Endothelial cell of umbilical vein (primary cell): ENCODE results near the gene PCNX1. TPM values are rescaled to one million over a fixed set of nuclear protein-coding genes. Genes with fewer than 3 reads are reported as not detected.
"Not testable (repeated sequence)": the region's sequence is repeated elsewhere in the genome, so short reads cannot be mapped to it uniquely, and the experiment has no call there.

Experiments used
- BruUV-seq: library from RNA; stranded (reverse); fragments of 400-500 nt; replicated peaks from 2 replicates; lab custom pipeline; 2021; lab: Mats Ljungman, UMichigan
- CTCF ChIA-PET: fragments of 300-600, 350-600 bp; sonication (Branson Sonifier 250); formaldehyde crosslinking; loops from one replicate; lab custom pipeline; 2021; ENCODE audit warnings: antibody characterized with exemption, inconsistent platforms; lab: Charles Lee
- POLR2A ChIA-PET: fragments of 300-600, 350-600 bp; sonication (Branson Sonifier 250); formaldehyde crosslinking; loops from one replicate; lab custom pipeline; 2021; ENCODE audit warnings: antibody characterized with exemption, inconsistent platforms; lab: Charles Lee
- DNase-seq: peaks from one replicate; pipeline ENCODE4 v3.0.0-alpha.2; 2011; ENCODE audit warnings: low read depth, low spot score
- FAIRE-seq: peaks from 2 replicates; lab custom pipeline; 2011; peaks lifted over from hg19 to GRCh38; lab: Jason Lieb, UNC
- H2AFZ ChIP-seq: 2 replicates; pipeline ENCODE4 v1.6.0; 2012; ENCODE audit warnings: low read depth, low read length, control low read depth, inconsistent platforms
- H3K27ac ChIP-seq: 2 replicates; pipeline ENCODE4 v1.5.1; 2011; ENCODE audit warnings: low read depth, mild to moderate bottlenecking, control low read depth, low read length, moderate library complexity; ENCODE audit not compliant: insufficient read depth
- H3K27me3 ChIP-seq, 2 experiments: 2 replicates each; pipeline versions ENCODE4 v1.6.0 to v1.6.1; 2011; ENCODE audit warnings: low read length in 2 of 2, mixed read lengths in 1 of 2; ENCODE audit not compliant: control insufficient read depth in 2 of 2, insufficient read depth in 2 of 2
- H3K36me3 ChIP-seq, 2 experiments: 2 replicates in 1 of 2; 3 replicates in 1 of 2; pipeline ENCODE4 v1.5.1; 2011; ENCODE audit warnings: low read length in 2 of 2, mild to moderate bottlenecking in 1 of 2, moderate library complexity in 1 of 2; ENCODE audit not compliant: control insufficient read depth in 2 of 2, insufficient read depth in 2 of 2; ENCODE audit errors: extremely low read depth in 1 of 2
- H3K4me1 ChIP-seq: 3 replicates; pipeline ENCODE4 v1.5.1; 2011; ENCODE audit warnings: mild to moderate bottlenecking, low read length; ENCODE audit not compliant: control insufficient read depth, insufficient read depth; ENCODE audit errors: extremely low read depth
- H3K4me2 ChIP-seq: 2 replicates; pipeline ENCODE4 v1.6.1; 2011; ENCODE audit warnings: low read length, control low read depth, mixed read lengths; ENCODE audit not compliant: insufficient read depth
- H3K4me3 ChIP-seq, 3 experiments: fragments of 200-600 bp in 1 of 3; sonication (generic), shearing (Covaris generic) in 1 of 3; replicated peaks in 1 of 3; 2 replicates each; pipeline ENCODE4 v1.5.1; 2011 to 2016; ENCODE audit warnings: control low read depth in 3 of 3, low read length in 3 of 3, mild to moderate bottlenecking in 2 of 3, inconsistent platforms in 1 of 3, low read depth in 1 of 3, moderate library complexity in 1 of 3; ENCODE audit not compliant: insufficient read depth in 1 of 3
- H3K79me2 ChIP-seq: 2 replicates; pipeline ENCODE4 v1.6.0; 2012; ENCODE audit warnings: low read length, inconsistent platforms; ENCODE audit not compliant: control insufficient read depth, insufficient read depth
- H3K9ac ChIP-seq: replicated peaks from 2 replicates; pipeline ENCODE3; 2011; ENCODE audit warnings: low read length, control low read depth; ENCODE audit not compliant: insufficient read depth; ENCODE audit errors: extremely low read depth
- H3K9me1 ChIP-seq: replicated peaks from 3 replicates; pipeline ENCODE4 v1.6.0; 2011; ENCODE audit warnings: mild to moderate bottlenecking, low read length; ENCODE audit not compliant: control insufficient read depth, insufficient read depth; ENCODE audit errors: extremely low read depth
- H3K9me3 ChIP-seq: replicated peaks from 2 replicates; pipeline ENCODE4 v1.5.1; 2012; ENCODE audit warnings: low read length, inconsistent platforms; ENCODE audit not compliant: control insufficient read depth, insufficient read depth
- H4K20me1 ChIP-seq: replicated peaks from 2 replicates; pipeline ENCODE3; 2011; ENCODE audit warnings: mild to moderate bottlenecking, low read length; ENCODE audit not compliant: control insufficient read depth, insufficient read depth; ENCODE audit errors: extremely low read depth
- CTCF ChIP-seq, 2 donors: IDR thresholded peaks; 1 replicate in 1 of 2; 2 replicates in 1 of 2; pipeline ENCODE4 v1.5.1; 2011; ENCODE audit warnings: low read length in 2 of 2, mild to moderate bottlenecking in 2 of 2, moderate library complexity in 2 of 2, control low read depth in 1 of 2, inconsistent platforms in 1 of 2, low read depth in 1 of 2; ENCODE audit not compliant: insufficient read depth in 1 of 2; ENCODE audit errors: extremely low read depth in 1 of 2
- EZH2 ChIP-seq: IDR thresholded peaks from 2 replicates; pipeline ENCODE4 v1.6.1; 2012; ENCODE audit warnings: borderline replicate concordance, low read depth, mild to moderate bottlenecking, moderate library complexity, low read length, inconsistent platforms; ENCODE audit not compliant: severe bottlenecking
- FOS ChIP-seq: IDR thresholded peaks from 2 replicates; pipeline ENCODE4 v1.6.1; 2011; ENCODE audit warnings: mild to moderate bottlenecking, low read length, moderate library complexity, borderline replicate concordance; ENCODE audit not compliant: insufficient read depth
- GATA2 ChIP-seq: IDR thresholded peaks from 2 replicates; pipeline ENCODE4 v1.7.0; 2011; ENCODE audit warnings: low read depth, mild to moderate bottlenecking, moderate library complexity, mixed read lengths, low read length; ENCODE audit not compliant: insufficient read length, insufficient read depth
- JUN ChIP-seq: IDR thresholded peaks from 2 replicates; pipeline ENCODE4 v1.6.1; 2011; ENCODE audit warnings: borderline replicate concordance, low read depth; ENCODE audit not compliant: insufficient read length, insufficient read depth
- MAX ChIP-seq: IDR thresholded peaks from 2 replicates; pipeline ENCODE4 v1.6.1; 2011; ENCODE audit not compliant: insufficient read depth, insufficient read length
- MYC ChIP-seq: IDR thresholded peaks from one replicate; pipeline ENCODE4 v1.6.1; 2011; ENCODE audit warnings: mild to moderate bottlenecking, low read depth, low read length
- POLR2A ChIP-seq: IDR thresholded peaks from 2 replicates; pipeline ENCODE4 v1.6.1; 2012; ENCODE audit warnings: low read depth, mild to moderate bottlenecking, control low read depth, low read length
- POLR2AphosphoS5 ChIP-seq: IDR thresholded peaks from 2 replicates; pipeline ENCODE4 v1.6.1; 2012; ENCODE audit warnings: low read depth, mild to moderate bottlenecking, control low read depth, low read length, moderate library complexity; ENCODE audit not compliant: insufficient read depth
- dilution Hi-C: fragments of 300-500 bp; cut with MboI; formaldehyde crosslinking; loops from one replicate; pipeline ENCODE4 v1.15.0; 2019; ENCODE audit warnings: low sequenced_read_pairs; ENCODE audit not compliant: extremely low pct_ligation_motif_present
- intact Hi-C: fragments of 100-400 bp; cut with micrococcal nuclease; formaldehyde crosslinking; loops from one replicate; pipeline ENCODE4 v1.10.0; 2022
- polyA plus RNA-seq, 4 experiments: library from polyadenylated mRNA; depleted of rRNA in 3 of 4; stranded (reverse) in 3 of 4; unstranded in 1 of 4; fragments of >200 nt; gene quantifications; 2 replicates each; pipeline versions ENCODE4 v1.2.1 to v1.2.3, GENCODE V29; 2011 to 2012; ENCODE audit warnings: missing spikeins in 1 of 4
- total RNA-seq: library from RNA; stranded (reverse); gene quantifications from 2 replicates; pipeline ENCODE4 v1.2.3, GENCODE V29; 2021

Gene PCNX1
- total and polyA plus RNA-seq, 2 donors (not counting 3 experiments of a cell fraction or from before 2014, with no cell fraction given): 21.4 to 40.5 TPM

- CTCF ChIA-PET: interaction anchor here (3.9 kb wide), 1 partner anchor 14 kb away, joined by 26 read pairs; no protein-coding TSS in a partner anchor
- no peak for FAIRE-seq
Measured at GRCh38 chr14:71063351-71063750, 156.1 kb downstream of the PCNX1 start.

GRCh38 chr14:71064747-71065146 is 157.5 kb downstream of the PCNX1 start:
- H3K4me1 ChIP-seq, H3K9me3 ChIP-seq, DNase-seq, H4K20me1 ChIP-seq, H2AFZ ChIP-seq, BruUV-seq, H3K27ac ChIP-seq, FAIRE-seq, H3K9me1 ChIP-seq, CTCF ChIA-PET, dilution Hi-C loops, H3K4me3 ChIP-seq, H3K9ac ChIP-seq, H3K4me2 ChIP-seq, POLR2A ChIA-PET, H3K79me2 ChIP-seq, H3K27me3 ChIP-seq, intact Hi-C loops: not testable (repeated sequence)
- peaks cover 3 to 12% of the 10 kb centered on the region in 2 experiments for H3K36me3 ChIP-seq

More at GRCh38 chr14:71063351-71063750, 156.1 kb downstream of the PCNX1 start:
- peaks cover 5 to 12% of the 10 kb centered on the region in 2 experiments for H3K36me3 ChIP-seq
- no peaks in the 10 kb centered on the region for H3K27me3 ChIP-seq
- TF ChIP-seq EZH2: no peak
- TF ChIP-seq FOS: no peak
- TF ChIP-seq POLR2AphosphoS5: no peak
- no peak for TF ChIP-seq CTCF (IDR thresholded peaks at IDR 0.05; ENCODE audit: extremely low read depth in 1 of 2, insufficient read depth in 1 of 2, low read depth in 1 of 2, low read length in 2 of 2)
- no peak for TF ChIP-seq MYC
- no peak for TF ChIP-seq GATA2
- TF ChIP-seq JUN: no peak
- TF ChIP-seq POLR2A: no peak
- TF ChIP-seq MAX: no peak
- intact Hi-C loops (no loop called here), dilution Hi-C loops (no loop called here)
- no peak overlapping the region for H3K27ac ChIP-seq
- POLR2A ChIA-PET: no interaction called here
- no peaks in the 10 kb centered on the region for H3K9me3 ChIP-seq
- no peaks in the 10 kb centered on the region for H3K4me1 ChIP-seq
- no peak overlapping the region for H3K4me3 ChIP-seq
- no peaks in the 10 kb centered on the region for H4K20me1 ChIP-seq
- no TSS peak for BruUV-seq
- no peaks in the 10 kb centered on the region for H3K9me1 ChIP-seq
- H2AFZ ChIP-seq: no peak overlapping the region
- no peaks in the 10 kb centered on the region for H3K79me2 ChIP-seq
- no peak overlapping the region for H3K4me2 ChIP-seq
- DNase-seq: no peak
- no peak overlapping the region for H3K9ac ChIP-seq
